OCI-LY7 (cell line): ENCODE results near the gene FMN2. TPM values are rescaled to one million over a fixed set of nuclear protein-coding genes. Genes with fewer than 3 reads are reported as not detected.

Experiments used
- BruUV-seq: library from RNA; stranded (reverse); fragments of 400-500 nt; replicated peaks from 2 replicates; lab custom pipeline; 2021; lab: Mats Ljungman, UMichigan
- CTCF ChIA-PET: fragments of 300-600 bp; sonication (Branson Sonifier 250); formaldehyde crosslinking; loops from one replicate; lab custom pipeline; 2022; ENCODE audit warnings: antibody characterized with exemption; ENCODE audit not compliant: unreplicated experiment; lab: Charles Lee
- POLR2A ChIA-PET: fragments of 300-600 bp; sonication (Branson Sonifier 250); formaldehyde crosslinking; loops from one replicate; lab custom pipeline; 2022; ENCODE audit warnings: antibody characterized with exemption; lab: Charles Lee
- DNase-seq: peaks from one replicate; pipeline ENCODE4 v3.0.0-alpha.2; 2015; ENCODE audit warnings: low spot score
- H2AFZ ChIP-seq: fragments of 200-600 bp; sonication (generic), shearing (Covaris generic); 2 replicates; pipeline ENCODE4 v1.6.1; 2014; ENCODE audit warnings: mild to moderate bottlenecking, antibody characterized with exemption, low read length, moderate library complexity
- H3K27ac ChIP-seq: fragments of 200-600 bp; sonication (generic); 2 replicates; pipeline ENCODE4 v1.5.1; 2014; ENCODE audit warnings: mixed run types, low read depth, mild to moderate bottlenecking, moderate library complexity, low read length, inconsistent platforms; ENCODE audit not compliant: poor library complexity, severe bottlenecking
- H3K36me3 ChIP-seq: fragments of 200-600 bp; sonication (generic); 2 replicates; pipeline ENCODE4 v1.6.1; 2014; ENCODE audit warnings: mild to moderate bottlenecking, antibody characterized with exemption, low read length, moderate library complexity, mixed read lengths; ENCODE audit not compliant: insufficient read depth
- H3K4me1 ChIP-seq: fragments of 200-600 bp; sonication (generic); 2 replicates; pipeline ENCODE4 v1.5.1; 2014; ENCODE audit warnings: mild to moderate bottlenecking, low read length; ENCODE audit not compliant: insufficient read depth, poor library complexity, severe bottlenecking
- H3K4me2 ChIP-seq: fragments of 200-600 bp; sonication (generic); 2 replicates; pipeline ENCODE4 v1.6.1; 2014; ENCODE audit warnings: mild to moderate bottlenecking, low read length
- H3K4me3 ChIP-seq: fragments of 200-600 bp; sonication (generic); 2 replicates; pipeline ENCODE4 v1.5.1; 2014; ENCODE audit warnings: mild to moderate bottlenecking, low read depth, low read length; ENCODE audit not compliant: poor library complexity, severe bottlenecking
- H3K79me2 ChIP-seq: fragments of 200-600 bp; sonication (generic); 2 replicates; pipeline ENCODE4 v1.6.1; 2016; ENCODE audit warnings: low read depth, mild to moderate bottlenecking, low read length, moderate library complexity, mixed read lengths; ENCODE audit not compliant: insufficient read depth
- H3K9me2 ChIP-seq: fragments of 200-600 bp; sonication (generic); 2 replicates; pipeline ENCODE4 v1.6.1; 2016; ENCODE audit warnings: mild to moderate bottlenecking, low read length, mixed read lengths; ENCODE audit not compliant: insufficient read depth
- H3K9me3 ChIP-seq: fragments of 200-600 bp; sonication (generic); 2 replicates; pipeline ENCODE4 v1.6.1; 2014; ENCODE audit warnings: mild to moderate bottlenecking, mixed run types, low read length, mixed read lengths
- H4K20me1 ChIP-seq: fragments of 200-600 bp; sonication (generic); 2 replicates; pipeline ENCODE4 v1.6.1; 2014; ENCODE audit warnings: mild to moderate bottlenecking, antibody characterized with exemption, low read length, moderate library complexity, mixed read lengths; ENCODE audit not compliant: insufficient read depth
- CTCF ChIP-seq: fragments of 200-600 bp; sonication (generic); conservative IDR thresholded peaks from 2 replicates; pipeline ENCODE4 v1.5.1; 2014; ENCODE audit warnings: mild to moderate bottlenecking, antibody characterized with exemption, low read length, moderate library complexity, mixed read lengths
- EZH2phosphoT487 ChIP-seq: fragments of 200-600 bp; sonication (generic); IDR thresholded peaks from 2 replicates; pipeline ENCODE4 v1.6.1; 2018; ENCODE audit warnings: low read depth, borderline replicate concordance, mild to moderate bottlenecking, mixed run types, antibody characterized with exemption, low read length, moderate library complexity, mixed read lengths
- intact Hi-C: fragments of 100-400 bp; cut with micrococcal nuclease; formaldehyde crosslinking; loops from one replicate; pipeline ENCODE4 v1.10.0; 2022; ENCODE audit not compliant: unreplicated experiment
- total RNA-seq, 2 experiments: library from RNA; depleted of rRNA in 1 of 2; stranded (reverse); fragments of >200 nt in 1 of 2; shearing (Covaris generic) in 1 of 2; gene quantifications; 2 replicates each; pipeline ENCODE4 v1.2.3, GENCODE V29; 2014 to 2022

Gene FMN2
- total RNA-seq, 2 experiments from 2014 or later, result not detected

GRCh38 chr1:240293706-240294105, 202.0 kb downstream of the FMN2 start:
- Histone ChIP-seq H3K27ac (no peak overlapping the region), H4K20me1 (no peaks in the 10 kb centered on the region), H2AFZ (no peak overlapping the region), H3K36me3 (no peaks in the 10 kb centered on the region), H3K4me2 (no peak overlapping the region), H3K9me2 (no peaks in the 10 kb centered on the region), H3K4me1 (no peaks in the 10 kb centered on the region), H3K79me2 (no peaks in the 10 kb centered on the region), H3K9me3 (no peaks in the 10 kb centered on the region), H3K4me3 (no peak overlapping the region)
- intact Hi-C loops, result no loop called here
- TF ChIP-seq CTCF, result no peak
- TF ChIP-seq EZH2phosphoT487, result no peak
- CTCF ChIA-PET, result no interaction called here
- POLR2A ChIA-PET, result interaction anchor here (1.2 kb wide), 1 partner anchor 10 kb away, joined by 4 read pairs; no protein-coding TSS in a partner anchor
- no peak for DNase-seq
- no TSS peak for BruUV-seq

DNA sequence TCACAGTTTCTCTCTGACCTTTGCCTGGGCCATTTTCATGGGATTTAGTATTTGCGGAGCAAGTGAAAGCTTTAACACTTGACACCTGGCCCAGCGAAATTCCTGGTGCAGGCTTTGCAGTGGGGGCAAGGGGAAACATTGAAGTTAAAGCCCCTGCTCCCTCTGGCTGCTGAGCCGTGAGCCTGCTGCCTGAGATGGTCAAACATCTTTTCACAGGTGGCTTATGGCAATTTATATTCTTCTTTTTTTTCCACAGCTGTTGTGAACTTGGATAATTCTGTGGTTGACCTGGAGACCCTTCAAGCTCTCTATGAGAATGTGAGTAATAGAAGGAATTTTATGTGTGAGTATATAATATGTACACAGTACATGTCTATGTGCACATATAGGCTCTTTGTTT, 202.9 kb downstream of the FMN2 start:
- no peaks in the 10 kb centered on the region for H3K9me2 ChIP-seq
- H3K79me2 ChIP-seq, result no peaks in the 10 kb centered on the region
- no peaks in the 10 kb centered on the region for H3K4me1 ChIP-seq
- intact Hi-C loops, result no loop called here
- no peak overlapping the region for H2AFZ ChIP-seq
- TF ChIP-seq CTCF (no peak), EZH2phosphoT487 (no peak)
- H3K9me3 ChIP-seq, result no peaks in the 10 kb centered on the region
- POLR2A ChIA-PET, result no interaction called here
- DNase-seq, result no peak
- H4K20me1 ChIP-seq, result no peaks in the 10 kb centered on the region
- no TSS peak for BruUV-seq
- H3K4me2 ChIP-seq, result no peak overlapping the region
- CTCF ChIA-PET, result no interaction called here
- no peaks in the 10 kb centered on the region for H3K36me3 ChIP-seq
- H3K4me3 ChIP-seq, result no peak overlapping the region
- H3K27ac ChIP-seq, result no peak overlapping the region

GRCh38 chr1:240295811-240296210, 204.1 kb downstream of the FMN2 start:
- Histone ChIP-seq H4K20me1 (no peaks in the 10 kb centered on the region), H3K9me2 (no peaks in the 10 kb centered on the region), H3K27ac (no peak overlapping the region), H3K9me3 (no peaks in the 10 kb centered on the region), H3K36me3 (no peaks in the 10 kb centered on the region), H2AFZ (no peak overlapping the region), H3K4me2 (no peak overlapping the region), H3K79me2 (no peaks in the 10 kb centered on the region), H3K4me3 (no peak overlapping the region), H3K4me1 (no peaks in the 10 kb centered on the region)
- intact Hi-C loops, result no loop called here
- no TSS peak for BruUV-seq
- no peak for TF ChIP-seq CTCF
- TF ChIP-seq EZH2phosphoT487, result no peak
- no peak for DNase-seq
- ChIA-PET POLR2A (interaction anchor here (0.7 to 1.1 kb wide), 2 partner anchors 15 to 26 kb away, joined by 6 to 9 read pairs; no protein-coding TSS in a partner anchor), CTCF (no interaction called here)
